GM23338 (cell line): ENCODE data around the gene SCGN.

Experiments
- CREB1 ChIP-seq: fragments of 250-450 bp; sonication (Bioruptor Pico); IDR thresholded peaks from 2 replicates; pipeline ENCODE4 v1.5.0; 2020; ENCODE audit warnings: low read depth, mild to moderate bottlenecking, moderate library complexity
- CTCF ChIP-seq, 2 experiments: fragments of 200-600 bp in 1 of 2; sonication (generic) in 1 of 2; conservative IDR thresholded peaks; 2 replicates each; pipeline versions ENCODE4 v1.5.1 to v1.6.1; 2016 to 2017; ENCODE audit warnings: antibody characterized with exemption in 2 of 2, low read depth in 2 of 2, mild to moderate bottlenecking in 2 of 2, moderate library complexity in 1 of 2
- EZH2 ChIP-seq: fragments of 200-600 bp; sonication (generic); IDR thresholded peaks from one replicate; pipeline ENCODE4 v1.8.0; 2017; ENCODE audit warnings: antibody characterized with exemption, mild to moderate bottlenecking, low read depth; ENCODE audit not compliant: unreplicated experiment
- EZH2phosphoT487 ChIP-seq: fragments of 200-600 bp; sonication (generic); IDR thresholded peaks from one replicate; pipeline ENCODE4 v1.8.1; 2018; ENCODE audit warnings: antibody characterized with exemption; ENCODE audit not compliant: unreplicated experiment
- JUNB ChIP-seq: IDR thresholded peaks from one replicate; pipeline ENCODE4 v1.6.1; 2016; ENCODE audit warnings: antibody characterized with exemption; ENCODE audit not compliant: unreplicated experiment
- NANOG ChIP-seq: IDR thresholded peaks from 2 replicates; pipeline ENCODE4 v1.6.1; 2016; ENCODE audit warnings: antibody characterized with exemption, borderline replicate concordance
- POLR2AphosphoS5 ChIP-seq: IDR thresholded peaks from 2 replicates; pipeline ENCODE4 v1.6.1; 2016; ENCODE audit warnings: antibody characterized with exemption, low read depth
- REST ChIP-seq: IDR thresholded peaks from one replicate; pipeline ENCODE4 v1.6.1; 2018; ENCODE audit warnings: antibody characterized with exemption; ENCODE audit not compliant: unreplicated experiment
- STAT1 ChIP-seq: IDR thresholded peaks from one replicate; pipeline ENCODE4 v1.6.1; 2016; ENCODE audit warnings: antibody characterized with exemption; ENCODE audit not compliant: unreplicated experiment
- ZNF114 ChIP-seq: fragments of 250-450 bp; sonication (Bioruptor Pico); IDR thresholded peaks from 2 replicates; pipeline ENCODE4 v1.5.0; 2020; ENCODE audit warnings: mild to moderate bottlenecking, moderate library complexity
- ZNF331 ChIP-seq: fragments of 250-450 bp; sonication (Bioruptor Pico); IDR thresholded peaks from 2 replicates; pipeline ENCODE4 v1.5.0; 2020; ENCODE audit warnings: low read depth, mild to moderate bottlenecking, moderate library complexity
- ZNF462 ChIP-seq: fragments of 250-450 bp; sonication (Bioruptor Pico); IDR thresholded peaks from 2 replicates; pipeline ENCODE4 v1.5.0; 2020; ENCODE audit warnings: mild to moderate bottlenecking, moderate library complexity
- TF ChIP-seq, protein P1 (sequence below): IDR thresholded peaks from 2 replicates; pipeline ENCODE4 v1.6.1; 2016; ENCODE audit warnings: antibody characterized with exemption

GRCh38 chr6:25661129-25661779 lies 9.2 kb downstream of the SCGN start:
- TF ChIP-seq CTCF (conservative IDR thresholded peaks at IDR 0.05; ENCODE audit: low read depth in 2 of 2) (no peak), EZH2 (no peak), POLR2AphosphoS5 (no peak), ZNF114 (CRISPR knock-in tag) (no peak), EZH2phosphoT487 (no peak), CREB1 (no peak), REST (no peak), JUNB (no peak), STAT1 (no peak), NANOG (no peak), ZNF331 (CRISPR knock-in tag) (no peak), ZNF462 (CRISPR knock-in tag) (no peak)
- TF ChIP-seq, protein P1, sequence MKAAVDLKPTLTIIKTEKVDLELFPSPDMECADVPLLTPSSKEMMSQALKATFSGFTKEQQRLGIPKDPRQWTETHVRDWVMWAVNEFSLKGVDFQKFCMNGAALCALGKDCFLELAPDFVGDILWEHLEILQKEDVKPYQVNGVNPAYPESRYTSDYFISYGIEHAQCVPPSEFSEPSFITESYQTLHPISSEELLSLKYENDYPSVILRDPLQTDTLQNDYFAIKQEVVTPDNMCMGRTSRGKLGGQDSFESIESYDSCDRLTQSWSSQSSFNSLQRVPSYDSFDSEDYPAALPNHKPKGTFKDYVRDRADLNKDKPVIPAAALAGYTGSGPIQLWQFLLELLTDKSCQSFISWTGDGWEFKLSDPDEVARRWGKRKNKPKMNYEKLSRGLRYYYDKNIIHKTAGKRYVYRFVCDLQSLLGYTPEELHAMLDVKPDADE: no peak
